ENCODE data around the gene GLIS1.

- no peak for TF ChIP-seq NFYB (CRISPR knock-in tag; conservative IDR thresholded peaks at IDR 0.05; ENCODE audit: low read depth)
- no peak for TF ChIP-seq CTCF (IDR thresholded peaks at IDR 0.05)
- TF ChIP-seq, protein P1, sequence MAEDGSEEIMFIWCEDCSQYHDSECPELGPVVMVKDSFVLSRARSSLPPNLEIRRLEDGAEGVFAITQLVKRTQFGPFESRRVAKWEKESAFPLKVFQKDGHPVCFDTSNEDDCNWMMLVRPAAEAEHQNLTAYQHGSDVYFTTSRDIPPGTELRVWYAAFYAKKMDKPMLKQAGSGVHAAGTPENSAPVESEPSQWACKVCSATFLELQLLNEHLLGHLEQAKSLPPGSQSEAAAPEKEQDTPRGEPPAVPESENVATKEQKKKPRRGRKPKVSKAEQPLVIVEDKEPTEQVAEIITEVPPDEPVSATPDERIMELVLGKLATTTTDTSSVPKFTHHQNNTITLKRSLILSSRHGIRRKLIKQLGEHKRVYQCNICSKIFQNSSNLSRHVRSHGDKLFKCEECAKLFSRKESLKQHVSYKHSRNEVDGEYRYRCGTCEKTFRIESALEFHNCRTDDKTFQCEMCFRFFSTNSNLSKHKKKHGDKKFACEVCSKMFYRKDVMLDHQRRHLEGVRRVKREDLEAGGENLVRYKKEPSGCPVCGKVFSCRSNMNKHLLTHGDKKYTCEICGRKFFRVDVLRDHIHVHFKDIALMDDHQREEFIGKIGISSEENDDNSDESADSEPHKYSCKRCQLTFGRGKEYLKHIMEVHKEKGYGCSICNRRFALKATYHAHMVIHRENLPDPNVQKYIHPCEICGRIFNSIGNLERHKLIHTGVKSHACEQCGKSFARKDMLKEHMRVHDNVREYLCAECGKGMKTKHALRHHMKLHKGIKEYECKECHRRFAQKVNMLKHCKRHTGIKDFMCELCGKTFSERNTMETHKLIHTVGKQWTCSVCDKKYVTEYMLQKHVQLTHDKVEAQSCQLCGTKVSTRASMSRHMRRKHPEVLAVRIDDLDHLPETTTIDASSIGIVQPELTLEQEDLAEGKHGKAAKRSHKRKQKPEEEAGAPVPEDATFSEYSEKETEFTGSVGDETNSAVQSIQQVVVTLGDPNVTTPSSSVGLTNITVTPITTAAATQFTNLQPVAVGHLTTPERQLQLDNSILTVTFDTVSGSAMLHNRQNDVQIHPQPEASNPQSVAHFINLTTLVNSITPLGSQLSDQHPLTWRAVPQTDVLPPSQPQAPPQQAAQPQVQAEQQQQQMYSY (CRISPR knock-in tag; IDR thresholded peaks at IDR 0.05): no peak
- no peak for TF ChIP-seq CREB1 (CRISPR knock-in tag; IDR thresholded peaks at IDR 0.05)
Measured at GRCh38 chr1:53704804-53705445, 34.0 kb downstream of the GLIS1 start.
